HS-27A (cell line): ENCODE measurements around the gene PTAFR.

Experiments used
- DNase-seq: peaks from one replicate; pipeline ENCODE4 v3.0.0-alpha.2; 2012; ENCODE audit warnings: low read depth, missing footprints

Gene PTAFR, protein sequence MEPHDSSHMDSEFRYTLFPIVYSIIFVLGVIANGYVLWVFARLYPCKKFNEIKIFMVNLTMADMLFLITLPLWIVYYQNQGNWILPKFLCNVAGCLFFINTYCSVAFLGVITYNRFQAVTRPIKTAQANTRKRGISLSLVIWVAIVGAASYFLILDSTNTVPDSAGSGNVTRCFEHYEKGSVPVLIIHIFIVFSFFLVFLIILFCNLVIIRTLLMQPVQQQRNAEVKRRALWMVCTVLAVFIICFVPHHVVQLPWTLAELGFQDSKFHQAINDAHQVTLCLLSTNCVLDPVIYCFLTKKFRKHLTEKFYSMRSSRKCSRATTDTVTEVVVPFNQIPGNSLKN

DNA sequence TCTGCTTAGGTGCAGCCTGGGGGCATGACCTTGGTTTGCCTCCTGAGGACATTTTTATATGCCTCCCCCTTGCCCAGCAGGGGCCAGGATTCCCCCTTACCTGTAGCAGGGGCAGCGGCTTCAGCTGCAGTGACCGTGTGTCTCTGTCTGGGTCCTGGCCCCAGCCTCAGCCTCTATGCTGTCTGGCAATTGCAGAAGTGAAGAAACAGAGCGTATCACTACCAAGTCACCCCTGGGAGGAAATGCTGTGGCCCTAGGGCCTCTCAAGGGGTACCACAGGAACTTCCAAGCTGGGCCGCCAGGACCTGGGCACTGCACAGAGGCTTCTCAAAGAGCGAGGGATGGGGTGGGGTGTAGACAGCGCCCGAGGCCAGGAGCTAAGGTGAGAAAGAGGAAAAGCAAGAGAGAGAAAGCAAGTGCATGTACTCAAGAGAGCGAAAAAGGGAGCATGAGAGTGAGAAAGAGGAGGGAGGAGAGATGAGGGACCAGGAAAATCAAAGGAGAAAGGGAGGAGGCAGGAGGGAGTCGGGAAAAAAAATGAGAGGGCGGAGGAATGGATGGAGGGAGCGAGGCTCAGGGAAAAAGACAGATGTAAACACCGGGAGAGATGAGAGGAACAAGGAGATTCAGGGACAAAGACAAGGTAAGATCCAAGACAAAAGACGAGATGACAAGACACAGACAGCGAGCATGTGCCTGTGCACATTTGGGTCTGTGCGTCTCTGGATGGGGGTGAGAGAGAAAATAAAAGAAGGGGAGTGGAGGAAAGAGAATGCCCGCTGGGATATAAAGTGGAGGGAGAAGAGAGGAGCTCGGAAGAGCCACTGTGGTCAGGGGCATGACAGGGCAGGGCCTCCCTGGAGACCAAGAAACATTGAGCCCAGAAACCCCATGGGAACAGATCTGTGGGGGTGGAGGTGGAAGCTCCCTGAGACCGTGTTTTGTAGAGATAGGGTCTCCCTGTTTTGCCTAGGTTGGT, at the start of gene PTAFR:
Gene PTAFR, minus strand, starts transcription at position 199 of the 979 bp plus-strand sequence. CDS start 25,669 bp downstream, outside the sequence.
- no peak for DNase-seq

DNA sequence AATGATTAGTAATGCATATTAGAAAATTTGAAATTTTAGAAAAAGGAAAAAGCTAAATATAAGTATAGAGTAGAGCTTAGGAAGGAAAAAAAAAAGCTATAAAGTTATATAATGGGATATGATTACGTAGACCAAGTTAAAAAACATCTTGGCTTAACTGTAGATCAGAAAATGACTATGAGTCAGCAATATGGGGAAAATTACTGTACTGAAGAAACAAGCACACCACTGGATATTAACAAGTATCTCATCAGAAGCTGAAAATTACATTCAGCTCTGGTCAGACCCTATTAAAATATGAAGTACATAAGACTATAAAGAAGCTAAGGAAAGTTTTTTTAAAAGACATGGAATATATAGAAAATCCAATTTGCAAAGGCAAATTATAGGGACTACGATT, 36.8 kb upstream of the PTAFR start:
- DNase-seq: no peak

DNA sequence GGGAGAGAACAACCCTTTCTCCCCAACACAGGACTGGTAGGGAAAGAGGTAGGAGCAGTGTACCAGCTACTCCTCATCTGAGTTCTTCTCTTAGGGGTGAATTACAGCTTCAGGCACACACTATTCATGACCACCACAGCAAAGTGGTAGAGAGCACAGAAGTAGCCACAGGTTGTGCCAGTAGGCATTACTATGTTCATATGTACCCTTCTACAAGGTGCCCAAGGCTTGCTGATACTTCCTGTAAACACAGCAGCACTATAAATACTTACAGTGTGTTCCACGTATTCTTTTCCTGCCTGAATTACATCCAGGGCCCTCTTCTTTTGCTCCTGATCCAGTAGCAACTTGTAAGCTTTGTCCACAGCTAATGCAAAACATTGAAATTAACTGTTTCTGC, 33.2 kb upstream of the PTAFR start:
- DNase-seq: no peak

- no peak for DNase-seq
Measured at GRCh38 chr1:28208818-28209441, 32.4 kb upstream of the PTAFR start.

GRCh38 chr1:28205243-28205642, 28.8 kb upstream of the PTAFR start:
- DNase-seq: no peak

DNA sequence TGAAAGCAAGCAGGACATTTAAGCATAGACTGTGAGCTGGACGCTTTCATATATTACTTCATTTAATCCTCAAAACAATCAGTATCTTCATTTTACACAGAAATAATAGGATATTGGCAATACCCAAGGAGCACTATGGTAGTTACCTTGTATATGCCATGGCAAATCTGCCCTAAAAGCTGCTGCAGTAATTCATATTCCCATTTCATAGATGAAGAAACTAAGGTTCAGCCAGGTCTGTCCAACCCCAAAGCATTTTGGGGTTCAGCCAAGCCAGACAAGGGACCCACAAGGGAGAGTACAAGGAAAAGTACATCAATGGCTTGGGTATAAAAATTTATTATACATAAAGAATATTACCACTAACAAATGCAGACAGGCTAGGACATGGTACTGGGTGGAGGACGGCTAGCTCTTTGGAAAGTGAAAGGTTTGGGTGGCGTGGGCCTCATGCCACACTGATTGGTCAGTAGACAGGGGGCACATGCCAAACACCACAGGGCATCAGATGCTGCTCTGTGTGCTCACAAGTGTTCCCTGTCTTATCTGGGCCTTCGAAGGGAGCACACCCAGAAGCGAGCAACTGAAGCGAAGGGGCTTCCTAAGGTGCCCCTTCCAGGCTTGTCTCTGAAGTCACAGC, 23.9 kb upstream of the PTAFR start:
- no peak for DNase-seq

- no peak for DNase-seq
Measured at GRCh38 chr1:28199328-28200233, 23.1 kb upstream of the PTAFR start.

DNA sequence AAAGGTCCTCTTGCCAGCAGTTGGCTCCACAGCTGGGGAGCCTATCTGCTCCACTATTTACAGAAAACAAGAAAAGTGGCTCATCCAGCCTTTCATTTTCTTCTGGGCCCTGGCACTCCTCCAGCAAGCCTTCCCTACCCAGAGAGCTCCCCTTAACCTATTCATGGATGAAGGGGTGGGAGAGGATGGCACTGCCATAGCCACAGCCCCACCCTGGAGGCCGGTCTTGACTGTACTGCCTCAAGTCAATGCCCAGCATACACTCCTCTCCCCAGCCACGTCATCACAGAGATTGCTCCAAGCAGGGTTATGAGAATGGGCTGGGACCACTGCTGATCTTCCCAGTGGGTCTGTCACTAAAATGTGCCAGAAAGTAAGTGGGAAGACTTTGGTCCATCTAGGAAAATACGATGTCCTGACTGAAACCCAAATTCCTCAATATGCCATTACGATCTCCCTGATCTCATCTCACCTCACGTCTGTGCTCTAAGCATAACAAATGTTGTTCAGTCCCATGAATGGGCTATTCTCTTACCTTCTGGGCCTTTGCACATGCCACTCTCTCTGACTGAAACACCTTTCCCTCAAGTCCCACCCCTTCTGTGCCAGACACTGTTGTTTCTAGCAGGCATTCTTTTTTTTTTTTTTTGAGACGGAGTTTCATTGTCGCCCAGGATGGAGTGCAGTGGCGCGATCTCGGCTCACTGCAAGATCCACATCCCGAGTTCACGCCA, 21.4 kb upstream of the PTAFR start:
- DNase-seq: no peak

GRCh38 chr1:28196330-28196729, 19.8 kb upstream of the PTAFR start:
- DNase-seq: no peak

DNA sequence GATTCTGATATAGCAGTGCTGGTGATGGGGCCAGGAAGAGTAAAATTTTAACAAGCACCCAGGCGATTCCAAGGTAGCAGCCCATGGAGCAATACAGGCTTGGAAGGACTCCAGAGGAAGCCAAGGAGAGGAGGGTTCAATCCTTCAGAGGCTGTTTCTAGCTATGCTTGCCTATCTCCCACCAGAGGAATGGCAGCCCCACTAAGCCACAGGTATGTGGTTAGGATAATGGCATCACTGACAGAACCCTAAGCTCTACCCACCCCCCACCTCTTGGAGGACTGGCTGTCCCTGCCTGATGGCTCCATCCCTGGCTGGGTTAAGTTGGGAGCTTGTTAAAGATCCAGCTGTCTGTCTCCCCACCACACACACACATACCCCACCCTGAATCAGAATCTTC, 19.3 kb upstream of the PTAFR start:
- DNase-seq: no peak

- no peak for DNase-seq
Measured at GRCh38 chr1:28194326-28195035, 18.0 kb upstream of the PTAFR start.

DNA sequence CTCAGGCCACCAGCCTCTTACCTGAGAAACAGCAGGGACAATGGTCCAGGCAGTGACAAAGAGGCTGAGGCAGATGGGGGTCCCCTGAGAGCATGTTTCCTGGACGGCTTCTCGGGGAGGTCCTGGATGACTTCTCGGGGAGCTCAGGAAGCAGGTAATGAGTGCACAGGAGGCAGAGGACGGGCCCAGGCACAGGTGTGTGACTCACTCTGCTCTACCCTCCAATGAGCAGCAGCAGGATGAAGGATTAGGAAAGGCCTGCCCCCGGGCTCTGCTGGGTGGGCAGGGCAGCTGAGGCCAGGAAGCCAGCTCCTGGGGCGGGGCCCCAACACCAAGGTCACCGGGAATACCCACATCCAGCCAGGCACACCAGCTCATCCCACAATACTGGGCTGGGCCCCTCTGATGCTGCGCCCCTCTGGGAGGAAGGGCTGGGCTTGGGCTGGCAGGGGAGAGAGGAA, 17.2 kb upstream of the PTAFR start:
- no peak for DNase-seq

- DNase-seq: no peak
Measured at GRCh38 chr1:28190996-28191645, 14.6 kb upstream of the PTAFR start.

DNA sequence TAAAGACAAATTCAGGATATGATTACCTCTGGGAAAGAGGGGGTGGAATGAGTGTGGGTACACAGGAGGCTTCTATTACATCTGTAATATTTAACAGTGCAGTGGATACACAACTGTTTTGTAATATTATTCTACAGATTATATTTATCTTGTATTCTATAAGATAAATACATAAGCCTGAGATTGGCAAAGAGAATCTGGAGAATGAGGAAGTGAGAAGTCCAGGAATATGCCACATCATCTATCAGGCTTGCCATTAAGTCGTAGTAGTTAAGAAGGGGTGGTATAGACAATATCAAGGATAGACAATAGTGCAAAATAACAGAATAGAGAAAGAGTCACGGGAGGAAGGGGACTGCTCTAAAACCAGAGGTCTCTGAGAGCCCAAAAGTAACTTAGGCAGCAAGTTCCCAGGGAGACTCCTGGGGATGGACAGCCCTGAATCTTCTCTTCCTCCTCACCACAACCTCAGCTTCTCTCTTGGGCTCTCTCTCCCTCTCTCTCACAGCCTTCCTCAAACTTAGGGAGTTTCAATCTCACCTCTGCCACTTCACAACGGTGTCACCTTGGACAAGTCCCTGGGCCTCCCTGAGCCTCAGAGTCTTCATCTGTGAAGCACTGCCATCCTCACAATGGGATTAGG, 14.0 kb upstream of the PTAFR start:
- no peak for DNase-seq

DNA sequence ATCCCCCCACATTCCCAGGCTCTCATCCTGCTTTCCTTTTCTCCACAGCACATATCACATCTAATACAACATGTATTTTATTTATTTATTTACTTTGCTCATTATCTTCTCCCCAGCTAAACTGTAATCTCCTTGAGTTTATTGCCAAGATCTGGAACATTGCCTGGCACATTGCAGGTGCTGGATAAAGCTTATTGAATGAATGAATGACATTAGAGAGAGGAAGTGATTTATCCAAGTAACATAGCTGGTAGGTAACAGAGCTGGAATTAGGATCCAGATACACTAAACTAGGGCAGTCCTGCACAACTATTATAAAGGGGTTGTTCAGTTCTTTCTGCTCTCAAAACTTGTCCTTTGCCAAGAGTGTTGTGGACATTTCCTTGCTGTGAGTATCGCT, 8.6 kb upstream of the PTAFR start:
- no peak for DNase-seq

GRCh38 chr1:28180306-28181305, 4.1 kb upstream of the PTAFR start:
- no peak for DNase-seq
